WERI-Rb-1 (cell line): ENCODE results near the gene TOMM34.

Experiments
- DNase-seq: peaks from one replicate; pipeline ENCODE4 v3.0.0-alpha.2; 2020
- H3K27ac ChIP-seq: fragments of 250-450 bp; sonication (Bioruptor Pico); 2 replicates; pipeline ENCODE4 v1.5.1; 2020; ENCODE audit warnings: mild to moderate bottlenecking, moderate library complexity
- H3K27me3 ChIP-seq: fragments of 250-450 bp; sonication (Bioruptor Pico); 2 replicates; pipeline ENCODE4 v1.5.1; 2021; ENCODE audit warnings: mild to moderate bottlenecking, low read depth, moderate library complexity; ENCODE audit not compliant: insufficient read depth, severe bottlenecking
- H3K36me3 ChIP-seq: fragments of 250-450 bp; sonication (Bioruptor Pico); 2 replicates; pipeline ENCODE4 v1.5.1; 2020; ENCODE audit warnings: mild to moderate bottlenecking, moderate library complexity
- H3K4me3 ChIP-seq: 2 replicates; pipeline ENCODE4 v1.5.1; 2011; ENCODE audit warnings: low read depth, mild to moderate bottlenecking, control low read depth, low read length
- H3K9me3 ChIP-seq: fragments of 250-450 bp; sonication (Bioruptor Pico); 2 replicates; pipeline ENCODE4 v1.5.1; 2021; ENCODE audit warnings: mild to moderate bottlenecking, moderate library complexity; ENCODE audit not compliant: severe bottlenecking
- TF ChIP-seq, protein P1 (sequence below): IDR thresholded peaks from 2 replicates; pipeline ENCODE4 v1.5.1; 2011; ENCODE audit warnings: low read depth, mild to moderate bottlenecking, control low read depth, inconsistent platforms, low read length

TOMM34 gene

GRCh38 chr20:44990957-44991356 is 30.8 kb upstream of the TOMM34 start:
- H3K4me3 ChIP-seq = no peak overlapping the region
- no peaks in the 10 kb centered on the region for H3K27me3 ChIP-seq
- DNase-seq = no peak
- no peaks in the 10 kb centered on the region for H3K9me3 ChIP-seq
- H3K36me3 ChIP-seq = peaks cover 20% of the 10 kb centered on the region
- H3K27ac ChIP-seq = no peak overlapping the region
- TF ChIP-seq, protein P1, sequence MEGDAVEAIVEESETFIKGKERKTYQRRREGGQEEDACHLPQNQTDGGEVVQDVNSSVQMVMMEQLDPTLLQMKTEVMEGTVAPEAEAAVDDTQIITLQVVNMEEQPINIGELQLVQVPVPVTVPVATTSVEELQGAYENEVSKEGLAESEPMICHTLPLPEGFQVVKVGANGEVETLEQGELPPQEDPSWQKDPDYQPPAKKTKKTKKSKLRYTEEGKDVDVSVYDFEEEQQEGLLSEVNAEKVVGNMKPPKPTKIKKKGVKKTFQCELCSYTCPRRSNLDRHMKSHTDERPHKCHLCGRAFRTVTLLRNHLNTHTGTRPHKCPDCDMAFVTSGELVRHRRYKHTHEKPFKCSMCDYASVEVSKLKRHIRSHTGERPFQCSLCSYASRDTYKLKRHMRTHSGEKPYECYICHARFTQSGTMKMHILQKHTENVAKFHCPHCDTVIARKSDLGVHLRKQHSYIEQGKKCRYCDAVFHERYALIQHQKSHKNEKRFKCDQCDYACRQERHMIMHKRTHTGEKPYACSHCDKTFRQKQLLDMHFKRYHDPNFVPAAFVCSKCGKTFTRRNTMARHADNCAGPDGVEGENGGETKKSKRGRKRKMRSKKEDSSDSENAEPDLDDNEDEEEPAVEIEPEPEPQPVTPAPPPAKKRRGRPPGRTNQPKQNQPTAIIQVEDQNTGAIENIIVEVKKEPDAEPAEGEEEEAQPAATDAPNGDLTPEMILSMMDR = no peak

DNA sequence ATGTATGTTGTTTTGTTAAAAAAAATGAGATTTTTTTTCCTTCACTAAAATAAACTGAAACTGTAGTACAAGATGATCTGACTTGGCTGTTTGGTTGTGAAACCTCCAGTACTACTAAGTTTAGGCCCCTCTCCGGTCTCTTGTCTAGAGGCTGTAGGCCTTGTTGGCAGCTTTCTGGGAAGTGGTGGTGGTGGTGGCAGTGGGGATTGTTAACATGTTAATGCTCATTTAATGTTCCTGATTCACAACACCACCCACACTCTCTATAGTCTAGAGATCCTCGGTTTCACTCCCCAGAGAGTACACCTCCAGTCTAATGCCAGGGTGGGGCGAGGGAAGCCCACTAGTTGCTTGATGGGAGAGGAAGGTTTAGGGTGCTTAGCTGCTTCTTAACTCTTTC is 30.2 kb upstream of the TOMM34 start:
- DNase-seq = no peak
- TF ChIP-seq, protein P1 = no peak
- H3K27me3 ChIP-seq = no peaks in the 10 kb centered on the region
- peaks cover 23% of the 10 kb centered on the region for H3K36me3 ChIP-seq
- no peak overlapping the region for H3K27ac ChIP-seq
- no peak overlapping the region for H3K4me3 ChIP-seq
- no peaks in the 10 kb centered on the region for H3K9me3 ChIP-seq

DNA sequence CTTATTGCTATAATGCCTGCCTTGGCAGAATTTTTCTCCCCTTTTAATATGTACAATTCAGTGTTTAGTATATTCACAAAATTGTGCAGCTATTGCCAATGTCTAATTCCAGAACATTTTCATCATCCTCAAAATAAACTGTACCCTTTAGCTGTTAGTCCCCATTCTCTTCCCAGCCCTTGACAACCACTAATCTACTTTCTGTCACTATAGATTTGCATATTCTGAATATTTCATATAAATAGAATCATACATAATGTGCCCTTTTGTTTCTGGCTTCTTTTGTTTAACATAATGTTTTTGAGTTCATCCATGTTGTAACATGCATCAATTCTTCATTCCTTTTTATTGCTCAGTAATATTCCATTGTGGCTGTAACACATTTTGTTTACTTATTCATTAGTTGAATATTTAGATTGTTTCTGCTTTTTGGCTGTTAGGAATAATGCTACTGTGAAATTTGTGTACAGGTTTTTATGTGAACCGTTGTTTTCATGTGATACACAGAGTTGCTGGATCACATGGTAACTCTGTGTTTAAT is 28.5 kb upstream of the TOMM34 start:
- Histone ChIP-seq H3K27me3 (no peaks in the 10 kb centered on the region), H3K36me3 (peaks cover 25% of the 10 kb centered on the region), H3K4me3 (no peak overlapping the region), H3K9me3 (no peaks in the 10 kb centered on the region), H3K27ac (no peak overlapping the region)
- TF ChIP-seq, protein P1 = no peak
- DNase-seq = no peak

- DNase-seq = no peak
- no peaks in the 10 kb centered on the region for H3K9me3 ChIP-seq
- peaks cover 49% of the 10 kb centered on the region for H3K36me3 ChIP-seq
- no peaks in the 10 kb centered on the region for H3K27me3 ChIP-seq
- TF ChIP-seq, protein P1 = no peak
- H3K27ac ChIP-seq = no peak overlapping the region
- H3K4me3 ChIP-seq = no peak overlapping the region
Measured at GRCh38 chr20:44983093-44983674, 23.0 kb upstream of the TOMM34 start.

DNA sequence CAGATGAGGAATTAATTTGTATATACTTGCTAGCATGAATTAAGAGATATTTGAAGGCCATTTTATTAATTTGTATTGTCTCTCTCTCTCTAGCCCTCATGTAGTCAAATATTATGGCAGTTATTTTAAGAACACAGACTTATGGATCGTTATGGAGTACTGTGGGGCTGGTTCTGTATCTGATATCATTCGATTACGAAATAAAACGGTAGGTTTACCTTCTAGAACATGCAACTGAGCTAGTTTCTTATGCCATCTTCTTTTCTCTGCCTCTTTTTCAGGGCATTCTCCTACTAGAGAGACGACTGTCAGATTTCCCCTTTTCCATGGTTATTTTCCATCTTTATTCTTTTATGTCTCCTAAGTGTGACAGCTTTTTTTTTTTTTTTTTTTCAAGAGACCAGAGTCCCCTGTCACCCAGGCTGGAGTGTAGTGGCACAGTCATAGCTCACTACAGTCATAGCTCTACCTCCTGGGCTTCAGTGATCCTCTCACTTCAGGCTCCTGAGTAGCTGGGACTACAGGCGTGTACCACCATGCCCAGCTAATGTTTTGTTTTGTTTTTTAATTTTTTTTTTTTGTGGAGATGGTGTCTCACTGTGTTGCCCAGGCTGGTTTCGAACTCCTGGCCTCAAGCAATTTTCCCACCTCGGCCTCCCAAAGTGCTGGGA is 21.7 kb upstream of the TOMM34 start:
- Histone ChIP-seq H3K4me3 (no peak overlapping the region), H3K9me3 (no peaks in the 10 kb centered on the region), H3K27me3 (no peaks in the 10 kb centered on the region), H3K27ac (no peak overlapping the region), H3K36me3 (peaks cover 39% of the 10 kb centered on the region)
- DNase-seq = no peak
- TF ChIP-seq, protein P1 = no peak
